Pancreas (tissue), 10 donors: Measurements from ENCODE around the gene FKBP1A. TPM values are rescaled to one million over a fixed set of nuclear protein-coding genes. Genes with fewer than 3 reads are reported as not detected.

ENCODE experiments used
- ATAC-seq, 4 donors: fragments of 200-7000 bp; cut with Tn5 transposase; one replicate each; pipeline versions ENCODE4 v1.8.0 to v1.9.1; 2020; ENCODE audit warnings: mild to moderate bottlenecking in 4 of 4, moderate library complexity in 4 of 4
- DNase-seq, 6 donors: peaks; one replicate each; pipeline ENCODE4 v3.0.0-alpha.2; 2020
- FAIRE-seq: peaks from 2 replicates; lab custom pipeline; 2012; peaks lifted over from hg19 to GRCh38; lab: Jason Lieb, UNC
- H3K27ac ChIP-seq, 4 donors: fragments of 200-600 bp; sonication (generic); 1 replicate in 3 of 4; 2 replicates in 1 of 4; pipeline versions ENCODE4 v1.5.0 to v1.8.0; 2020
- H3K27me3 ChIP-seq, 4 donors: fragments of 200-600 bp; one replicate each; pipeline ENCODE4 v1.8.0; 2021
- H3K36me3 ChIP-seq, 3 donors: fragments of 200-600 bp; sonication (generic) in 1 of 3; one replicate each; pipeline versions ENCODE4 v1.5.0 to v1.8.0; 2020 to 2021
- H3K4me1 ChIP-seq, 3 donors: fragments of 200-600 bp; one replicate each; pipeline ENCODE4 v1.8.0; 2021
- H3K4me3 ChIP-seq, 4 donors: fragments of 200-600 bp; sonication (generic) in 2 of 4; one replicate each; pipeline versions ENCODE4 v1.5.0 to v1.8.0; 2020 to 2021
- H3K9me3 ChIP-seq, 4 donors: fragments of 200-600 bp; one replicate each; pipeline ENCODE4 v1.8.0; 2021
- WGBS, 2 donors: extraction: QIAGEN DNeasy Blood & Tissue Kit; methylation state at CpG; one replicate each; pipeline ENCODE4 v1.1.7; 2013; 5-methylcytosine and 5-hydroxymethylcytosine counted together
- intact Hi-C, 3 donors: fragments of 100-400 bp; cut with DNase I; formaldehyde crosslinking; loops; one replicate each; pipeline versions ENCODE4 v1.11.1 to v1.14.2; 2022
- polyA plus RNA-seq, 2 donors: library from polyadenylated mRNA; stranded (reverse); fragments of 200-250 nt; gene quantifications; one replicate each; pipeline ENCODE4 v1.2.3, GENCODE V29; 2013
- total RNA-seq, 6 donors: library from RNA; stranded (reverse); fragmentation: NEBNext Ultra II Directional in 4 of 6; extraction: Animal tissue kit (Norgen Biotek cat#: 25700) in 4 of 6; gene quantifications; one replicate each; pipeline versions ENCODE4 v1.2.1 to v1.2.4, GENCODE V29; 2021 to 2023
- TF ChIP-seq, protein P1 (sequence below), 4 donors: fragments of 200-600 bp; sonication (generic) in 3 of 4; IDR thresholded peaks; one replicate each; pipeline versions ENCODE4 v1.5.0 to v1.8.0; 2021; ENCODE audit warnings: antibody characterized with exemption in 4 of 4
- donor health status: healthy with polysubstance abuse.
- donor health status: DM: no; HTN: no; CAD: no; lungs with moderate emphysema.
- donor health status: DM: no; HTN: no; CAD: no.
- donor health status: control.
- donor health status: control.
- donor health status: Bipolar disorder and iron deficiency.
- donor health status: DM: yes; HTN: yes; CAD: no.
- donor health status: DM: no; HTN: no; CAD: no.
- donor health status: DM: no; HTN: no; CAD: no.
- donor health status: DM: yes; HTN: yes; CAD: no.

The FKBP1A gene
- total and polyA plus RNA-seq, 8 donors: 40.2 to 104 (median 67.3) TPM

GRCh38 chr20:1357921-1358671, 34.8 kb downstream of the FKBP1A start:
- Histone ChIP-seq H3K27ac (no peak overlapping the region), H3K4me3 (no peak overlapping the region), H3K4me1 (no peaks in the 10 kb centered on the region), H3K27me3 (no peaks in the 10 kb centered on the region), H3K9me3 (no peaks in the 10 kb centered on the region), H3K36me3 (peaks cover 0 to 3% (median 0%) of the 10 kb centered on the region in 3 donors)
- intact Hi-C loops: no loop called here
- no peak for ATAC-seq
- WGBS, 2 donors: 94 to 95% methylated on average over 9 of the region's 9 CpGs
- no peak for FAIRE-seq
- DNase-seq: no peak
- TF ChIP-seq, protein P1, sequence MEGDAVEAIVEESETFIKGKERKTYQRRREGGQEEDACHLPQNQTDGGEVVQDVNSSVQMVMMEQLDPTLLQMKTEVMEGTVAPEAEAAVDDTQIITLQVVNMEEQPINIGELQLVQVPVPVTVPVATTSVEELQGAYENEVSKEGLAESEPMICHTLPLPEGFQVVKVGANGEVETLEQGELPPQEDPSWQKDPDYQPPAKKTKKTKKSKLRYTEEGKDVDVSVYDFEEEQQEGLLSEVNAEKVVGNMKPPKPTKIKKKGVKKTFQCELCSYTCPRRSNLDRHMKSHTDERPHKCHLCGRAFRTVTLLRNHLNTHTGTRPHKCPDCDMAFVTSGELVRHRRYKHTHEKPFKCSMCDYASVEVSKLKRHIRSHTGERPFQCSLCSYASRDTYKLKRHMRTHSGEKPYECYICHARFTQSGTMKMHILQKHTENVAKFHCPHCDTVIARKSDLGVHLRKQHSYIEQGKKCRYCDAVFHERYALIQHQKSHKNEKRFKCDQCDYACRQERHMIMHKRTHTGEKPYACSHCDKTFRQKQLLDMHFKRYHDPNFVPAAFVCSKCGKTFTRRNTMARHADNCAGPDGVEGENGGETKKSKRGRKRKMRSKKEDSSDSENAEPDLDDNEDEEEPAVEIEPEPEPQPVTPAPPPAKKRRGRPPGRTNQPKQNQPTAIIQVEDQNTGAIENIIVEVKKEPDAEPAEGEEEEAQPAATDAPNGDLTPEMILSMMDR (IDR thresholded peaks at IDR 0.05): no peak

DNA sequence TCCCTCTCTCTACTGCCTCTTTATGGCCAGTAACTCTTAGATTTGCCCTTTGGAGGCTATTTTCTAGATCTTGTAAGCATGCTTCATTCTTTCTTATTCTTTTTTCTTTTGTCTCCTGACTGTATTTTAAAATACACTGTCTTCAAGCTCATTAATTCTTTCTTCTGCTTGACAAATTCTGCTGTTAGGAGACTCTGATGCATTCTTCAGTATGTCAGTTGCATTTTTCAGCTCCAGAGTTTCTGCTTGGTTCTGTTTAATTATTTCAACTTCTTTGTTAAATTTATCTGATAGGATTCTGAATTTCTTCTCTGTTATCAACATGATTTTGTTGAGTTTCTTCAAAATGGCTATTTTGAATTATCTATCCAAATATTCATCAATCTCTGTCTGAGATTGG, 38.9 kb downstream of the FKBP1A start:
- intact Hi-C loops: no loop called here
- FAIRE-seq (no peak), ATAC-seq (no peak), DNase-seq (no peak)
- no peaks in the 10 kb centered on the region for H3K4me1 ChIP-seq
- H3K27ac ChIP-seq: no peak overlapping the region
- no peaks in the 10 kb centered on the region for H3K9me3 ChIP-seq
- H3K27me3 ChIP-seq: no peaks in the 10 kb centered on the region
- no peaks in the 10 kb centered on the region for H3K36me3 ChIP-seq
- H3K4me3 ChIP-seq: no peak overlapping the region
- TF ChIP-seq, protein P1 (IDR thresholded peaks at IDR 0.05): no peak

DNA sequence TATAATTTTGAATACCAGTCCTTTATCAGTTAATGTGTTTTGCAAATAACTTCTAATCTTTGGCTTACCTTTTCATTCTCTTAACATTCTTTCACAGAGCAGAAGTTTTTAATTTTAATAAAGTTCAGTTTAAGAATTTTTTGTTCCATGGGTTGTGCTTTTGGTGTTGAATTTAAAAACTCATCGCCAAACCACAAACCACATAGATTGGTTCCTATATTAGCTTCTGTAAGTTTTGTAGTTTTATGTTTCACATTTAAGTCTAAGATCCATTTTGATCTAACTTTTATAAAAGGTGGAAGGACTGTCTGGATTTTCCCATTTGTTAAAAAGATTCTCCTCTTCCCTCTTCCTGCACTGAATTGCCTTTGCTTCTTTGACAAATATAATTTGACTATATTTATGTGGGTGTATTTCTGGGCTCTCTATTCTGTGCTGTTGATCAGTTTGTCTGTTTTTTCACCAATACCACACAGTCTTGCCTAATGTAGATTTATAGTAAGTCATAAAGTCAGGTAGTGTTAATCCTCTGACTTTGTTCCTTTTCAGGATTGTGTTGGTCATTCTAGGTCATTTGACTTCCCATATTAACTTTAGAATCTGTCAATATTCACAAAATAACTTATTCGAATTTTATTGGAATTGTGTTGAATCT, 46.4 kb downstream of the FKBP1A start:
- FAIRE-seq (no peak), DNase-seq (no peak), ATAC-seq (no peak)
- TF ChIP-seq, protein P1 (IDR thresholded peaks at IDR 0.05): no peak
- Histone ChIP-seq H3K9me3 (no peaks in the 10 kb centered on the region), H3K4me1 (no peaks in the 10 kb centered on the region), H3K4me3 (no peak overlapping the region), H3K27me3 (no peaks in the 10 kb centered on the region), H3K36me3 (peaks cover 0 to 2% (median 0%) of the 10 kb centered on the region in 3 donors), H3K27ac (no peak overlapping the region)
- 88 to 93% methylated on average over 2 of the region's 2 CpGs for whole genome bisulfite sequencing, 2 donors
- intact Hi-C loops: no loop called here

DNA sequence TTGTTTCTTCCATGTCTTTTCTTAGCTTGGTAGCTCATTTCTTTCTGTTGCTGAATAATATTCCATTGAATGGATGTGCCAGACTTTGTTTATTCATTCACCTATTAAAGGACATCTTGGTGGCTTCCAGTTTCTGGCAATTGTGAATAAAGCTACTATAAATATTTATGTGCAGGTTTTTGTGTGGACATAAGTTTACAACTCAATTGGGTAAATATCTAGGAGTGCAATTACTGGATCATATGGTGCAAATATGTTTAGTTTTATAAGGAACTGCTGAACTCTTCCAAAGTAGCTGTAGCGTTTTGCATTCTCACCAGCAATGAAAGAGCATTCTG, 47.1 kb downstream of the FKBP1A start:
- no peak for ATAC-seq
- Histone ChIP-seq H3K4me3 (no peak overlapping the region), H3K27ac (no peak overlapping the region), H3K36me3 (peaks cover 0 to 2% (median 0%) of the 10 kb centered on the region in 3 donors), H3K4me1 (no peaks in the 10 kb centered on the region), H3K9me3 (no peaks in the 10 kb centered on the region), H3K27me3 (no peaks in the 10 kb centered on the region)
- FAIRE-seq: no peak
- 97 to 100% methylated on average over 1 of the region's 1 CpG for WGBS, 2 donors
- no peak for DNase-seq
- intact Hi-C loops: no loop called here
- TF ChIP-seq, protein P1 (IDR thresholded peaks at IDR 0.05): no peak
